Esophagus squamous epithelium (tissue), 4 donors: ENCODE measurements around the gene TP53I11.

Experiments
- POLR2A ChIP-seq, 4 donors: fragments of 450-650 bp; IDR thresholded peaks; one replicate each; pipeline ENCODE4 v1.6.1; 2017; ENCODE audit warnings: antibody characterized with exemption in 4 of 4, mild to moderate bottlenecking in 4 of 4, moderate library complexity in 3 of 4
- TF ChIP-seq, protein P1 (sequence below), 6 experiments: fragments of 450-650 bp in 4 of 6; fragments of 200-600 bp in 2 of 6; sonication (generic) in 2 of 6; IDR thresholded peaks; one replicate each; pipeline ENCODE4 v1.5.1; 2016 to 2019; ENCODE audit warnings: antibody characterized with exemption in 6 of 6, mild to moderate bottlenecking in 4 of 6, moderate library complexity in 4 of 6

DNA sequence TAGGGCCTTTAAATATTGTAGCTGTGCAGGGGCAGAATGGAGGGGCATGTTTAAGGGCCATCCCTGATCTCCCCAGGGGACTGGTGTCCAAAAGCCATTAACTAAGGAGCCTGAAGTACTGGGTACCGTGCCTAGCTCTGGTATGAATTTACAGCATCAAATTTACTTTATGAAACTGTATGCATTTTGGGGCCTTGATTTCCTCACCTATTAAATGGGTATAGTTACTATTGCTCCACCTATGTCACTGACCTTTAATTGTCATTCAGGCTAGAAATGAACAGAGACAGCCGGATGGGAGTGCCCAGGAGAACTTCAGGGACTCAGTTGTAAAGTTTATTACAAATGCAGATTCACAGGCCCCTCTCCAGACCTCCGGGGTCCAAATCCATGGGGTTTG is 11.8 kb upstream of the TP53I11 start:
- TF ChIP-seq POLR2A (IDR thresholded peaks at IDR 0.05): no peak
- TF ChIP-seq, protein P1, sequence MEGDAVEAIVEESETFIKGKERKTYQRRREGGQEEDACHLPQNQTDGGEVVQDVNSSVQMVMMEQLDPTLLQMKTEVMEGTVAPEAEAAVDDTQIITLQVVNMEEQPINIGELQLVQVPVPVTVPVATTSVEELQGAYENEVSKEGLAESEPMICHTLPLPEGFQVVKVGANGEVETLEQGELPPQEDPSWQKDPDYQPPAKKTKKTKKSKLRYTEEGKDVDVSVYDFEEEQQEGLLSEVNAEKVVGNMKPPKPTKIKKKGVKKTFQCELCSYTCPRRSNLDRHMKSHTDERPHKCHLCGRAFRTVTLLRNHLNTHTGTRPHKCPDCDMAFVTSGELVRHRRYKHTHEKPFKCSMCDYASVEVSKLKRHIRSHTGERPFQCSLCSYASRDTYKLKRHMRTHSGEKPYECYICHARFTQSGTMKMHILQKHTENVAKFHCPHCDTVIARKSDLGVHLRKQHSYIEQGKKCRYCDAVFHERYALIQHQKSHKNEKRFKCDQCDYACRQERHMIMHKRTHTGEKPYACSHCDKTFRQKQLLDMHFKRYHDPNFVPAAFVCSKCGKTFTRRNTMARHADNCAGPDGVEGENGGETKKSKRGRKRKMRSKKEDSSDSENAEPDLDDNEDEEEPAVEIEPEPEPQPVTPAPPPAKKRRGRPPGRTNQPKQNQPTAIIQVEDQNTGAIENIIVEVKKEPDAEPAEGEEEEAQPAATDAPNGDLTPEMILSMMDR (IDR thresholded peaks at IDR 0.05): no peak
